Measurements from ENCODE around the gene LIMK1.
"Not testable (repeated sequence)": the region's sequence is repeated elsewhere in the genome, so short reads cannot be mapped to it uniquely, and the experiment has no call there.

The LIMK1 gene

GRCh38 chr7:74121401-74122249 is 38.0 kb downstream of the LIMK1 start:
- no peak for DNase-seq (ENCODE audit: low read depth in 3 of 3)

GRCh38 chr7:74123892-74124291 is 40.3 kb downstream of the LIMK1 start:
- not testable (repeated sequence) for DNase-seq (ENCODE audit: low read depth in 3 of 3)

- no peak for DNase-seq (ENCODE audit: low read depth in 3 of 3)
These were observed 42.7 kb downstream of the LIMK1 start for GRCh38 chr7:74126220-74126880.

- no peak for DNase-seq (ENCODE audit: low read depth in 3 of 3)
These were observed 46.3 kb downstream of the LIMK1 start for GRCh38 chr7:74129887-74130286.

GRCh38 chr7:74130518-74130917 is 46.9 kb downstream of the LIMK1 start:
- DNase-seq (ENCODE audit: low read depth in 3 of 3) = no peak

- DNase-seq (ENCODE audit: low read depth in 3 of 3) = peak in 1 of 3 donors; percentile 4
These were observed 50.6 kb downstream of the LIMK1 start for GRCh38 chr7:74134117-74134620.

- DNase-seq (ENCODE audit: low read depth in 3 of 3) = no peak
These were observed 54.8 kb downstream of the LIMK1 start for GRCh38 chr7:74138334-74138867.

- DNase-seq (ENCODE audit: low read depth in 3 of 3) = no peak
These were observed 55.6 kb downstream of the LIMK1 start for GRCh38 chr7:74138945-74139843.

GRCh38 chr7:74141705-74142104 is 58.1 kb downstream of the LIMK1 start:
- DNase-seq (ENCODE audit: low read depth in 3 of 3) = no peak

- DNase-seq (ENCODE audit: low read depth in 3 of 3) = no peak
These were observed 59.8 kb downstream of the LIMK1 start for GRCh38 chr7:74143383-74143782.

- no peak for DNase-seq (ENCODE audit: low read depth in 3 of 3)
These were observed 64.9 kb downstream of the LIMK1 start for GRCh38 chr7:74148491-74148890.

GRCh38 chr7:74149071-74149470 is 65.5 kb downstream of the LIMK1 start:
- DNase-seq (ENCODE audit: low read depth in 3 of 3) = no peak

- no peak for DNase-seq (ENCODE audit: low read depth in 3 of 3)
These were observed 66.0 kb downstream of the LIMK1 start for GRCh38 chr7:74149603-74150002.

GRCh38 chr7:74153736-74154135 is 70.1 kb downstream of the LIMK1 start:
- no peak for DNase-seq (ENCODE audit: low read depth in 3 of 3)

- DNase-seq (ENCODE audit: low read depth in 3 of 3) = no peak
These were observed 72.3 kb downstream of the LIMK1 start for GRCh38 chr7:74155810-74156395.

- no peak for DNase-seq (ENCODE audit: low read depth in 3 of 3)
These were observed 74.0 kb downstream of the LIMK1 start for GRCh38 chr7:74157605-74158004.

GRCh38 chr7:74164985-74165456 is 81.4 kb downstream of the LIMK1 start:
- DNase-seq (ENCODE audit: low read depth in 3 of 3) = no peak

- DNase-seq (ENCODE audit: low read depth in 3 of 3) = no peak
These were observed 82.4 kb downstream of the LIMK1 start for GRCh38 chr7:74165867-74166593.

- not testable (repeated sequence) for DNase-seq (ENCODE audit: low read depth in 3 of 3)
These were observed 83.7 kb downstream of the LIMK1 start for GRCh38 chr7:74167324-74167723.

Data from stimulated activated CD4-positive, alpha-beta T cell treated with anti-CD3 and anti-CD28 coated beads, TNF-alpha, amount 100 ng/mL, for 48 hours (primary cell).